Urothelium cell line (cell line): Measurements from ENCODE around the gene SHLD3.
"Not testable (repeated sequence)": the region's sequence is repeated elsewhere in the genome, so short reads cannot be mapped to it uniquely, and the experiment has no call there.

Experiments
- DNase-seq: peaks from one replicate; pipeline ENCODE4 v3.0.0; 2011; ENCODE audit warnings: low spot score, mixed read lengths
- FAIRE-seq: peaks from 2 replicates; lab custom pipeline; 2011; peaks lifted over from hg19 to GRCh38; lab: Jason Lieb, UNC

SHLD3 gene, protein sequence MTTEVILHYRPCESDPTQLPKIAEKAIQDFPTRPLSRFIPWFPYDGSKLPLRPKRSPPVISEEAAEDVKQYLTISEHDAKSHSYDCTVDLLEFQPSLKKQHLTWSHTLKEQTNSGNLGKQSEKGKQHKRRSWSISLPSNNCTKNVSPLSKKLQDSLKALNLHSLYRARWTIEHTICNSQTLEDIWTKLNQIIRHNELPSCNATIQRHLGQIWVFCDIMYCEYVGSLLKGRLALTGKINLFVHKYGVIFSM

GRCh38 chr5:65624571-65625555 is at the start of gene SHLD3, which contains the start of gene TRAPPC13:
SHLD3 (plus strand) TSS chr5:65625027; CDS start chr5:65629588, 4,561 bp downstream.
TRAPPC13 (plus strand) TSS chr5:65625027; CDS start chr5:65625061, 34 bp downstream.
- peak; percentile 85 for DNase-seq
- FAIRE-seq: no peak

DNA sequence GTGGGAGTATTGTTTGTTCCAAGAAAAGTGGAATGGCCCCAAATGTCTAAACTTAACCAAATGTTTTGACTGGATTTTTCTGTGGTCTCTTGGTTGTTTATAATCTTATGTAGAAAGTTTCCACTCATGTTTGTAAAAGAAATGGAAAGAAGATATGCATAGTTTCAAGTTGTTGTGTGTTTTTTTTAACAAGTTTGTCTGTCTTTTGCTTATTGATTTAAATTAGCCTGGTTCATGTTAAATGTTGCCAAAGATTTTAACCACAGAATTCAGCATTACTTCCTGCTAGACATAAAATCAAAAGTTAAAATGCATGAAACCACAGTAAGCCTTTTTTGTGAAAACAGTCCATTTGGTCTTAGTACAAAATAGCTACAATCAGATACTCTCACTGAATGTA is 47.7 kb upstream of the SHLD3 start:
- DNase-seq: no peak
- FAIRE-seq: no peak

GRCh38 chr5:65588694-65589093 is 36.1 kb upstream of the SHLD3 start:
- FAIRE-seq: no peak
- no peak for DNase-seq

- not testable (repeated sequence) for FAIRE-seq
These were observed 23.1 kb upstream of the SHLD3 start for GRCh38 chr5:65601761-65602160.

GRCh38 chr5:65611524-65611923 is 13.3 kb upstream of the SHLD3 start:
- DNase-seq: no peak

More at GRCh38 chr5:65601761-65602160, 23.1 kb upstream of the SHLD3 start:
- not testable (repeated sequence) for DNase-seq

GRCh38 chr5:65612298-65612907 is 12.4 kb upstream of the SHLD3 start:
- DNase-seq (no peak), FAIRE-seq (no peak)

More at GRCh38 chr5:65611524-65611923, 13.3 kb upstream of the SHLD3 start:
- no peak for FAIRE-seq

GRCh38 chr5:65620021-65620420 is 4.8 kb upstream of the SHLD3 start:
- DNase-seq (no peak), FAIRE-seq (no peak)

DNA sequence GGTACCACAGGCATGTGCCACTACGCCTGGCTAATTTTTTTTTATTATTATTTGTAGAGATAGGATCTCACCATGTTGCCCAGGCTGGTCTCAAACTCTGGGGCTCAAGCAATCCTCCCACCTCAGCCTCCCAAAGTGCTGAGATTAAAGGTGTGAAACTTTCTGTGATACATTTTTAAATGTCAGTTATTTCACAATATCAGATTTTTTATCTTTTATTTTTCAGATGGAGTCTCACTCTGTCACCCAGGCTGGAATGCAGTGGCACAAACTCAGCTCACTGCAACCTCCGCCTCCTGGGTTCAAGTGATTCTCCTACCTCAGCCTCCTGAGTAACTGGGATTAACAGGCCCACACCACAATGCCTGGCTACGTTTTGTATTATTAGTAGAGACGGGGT is 2.9 kb upstream of the SHLD3 start:
- FAIRE-seq, DNase-seq: not testable (repeated sequence)

DNA sequence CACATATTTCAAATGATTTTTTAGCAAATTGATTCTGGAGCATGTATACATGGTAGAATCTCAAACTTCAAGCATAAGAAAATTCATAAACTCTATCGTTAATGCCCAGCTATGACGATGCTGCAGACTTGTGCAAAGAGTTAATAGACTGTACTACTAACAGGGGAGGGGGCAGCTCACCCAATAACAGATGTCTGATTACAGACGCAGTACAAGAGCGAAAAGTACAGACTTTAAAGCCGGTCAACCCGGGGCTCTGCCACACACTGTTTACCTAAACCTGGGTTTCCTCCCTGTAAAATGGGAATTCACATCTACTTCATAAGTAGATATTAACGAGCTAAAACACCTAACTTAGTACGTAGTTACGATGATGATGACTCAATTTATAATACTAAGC is 1.3 kb upstream of the SHLD3 start:
- no peak for FAIRE-seq

DNA sequence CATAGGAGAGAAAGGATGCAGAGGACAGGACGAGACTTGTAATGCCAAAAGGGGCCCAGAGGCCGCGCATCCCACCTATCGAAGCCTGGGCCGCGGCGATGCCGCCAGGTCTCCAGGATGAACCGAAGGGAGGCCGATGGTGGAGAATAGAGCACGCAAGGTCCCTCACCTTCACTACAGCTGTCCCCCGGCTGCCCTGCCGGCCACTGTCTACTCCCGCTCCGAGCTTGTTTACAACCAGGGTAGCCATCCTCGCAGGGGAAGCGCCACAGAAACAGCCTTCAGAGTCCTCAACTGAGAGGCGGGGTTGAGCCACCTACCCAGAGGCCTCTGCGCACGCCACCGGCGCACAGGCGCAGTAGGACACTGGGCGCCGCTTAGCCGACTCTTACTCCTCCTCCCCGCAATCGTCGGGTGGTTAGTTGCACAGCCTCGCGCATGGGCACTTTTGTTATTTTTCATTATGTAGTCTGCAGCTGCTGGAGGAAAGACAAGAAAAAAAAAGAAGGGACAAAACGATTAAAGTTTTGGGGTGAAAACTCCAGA is 729 bp upstream of the SHLD3 start, which contains the start of gene TRIM23:
TRIM23 (minus strand) TSS at position 309 of the 546 bp plus-strand sequence; CDS start at position 250, 59 bp downstream.
- FAIRE-seq: no peak
- peak; percentile 94 for DNase-seq

More for the DNA sequence above, 1.3 kb upstream of the SHLD3 start:
- DNase-seq: no peak

DNA sequence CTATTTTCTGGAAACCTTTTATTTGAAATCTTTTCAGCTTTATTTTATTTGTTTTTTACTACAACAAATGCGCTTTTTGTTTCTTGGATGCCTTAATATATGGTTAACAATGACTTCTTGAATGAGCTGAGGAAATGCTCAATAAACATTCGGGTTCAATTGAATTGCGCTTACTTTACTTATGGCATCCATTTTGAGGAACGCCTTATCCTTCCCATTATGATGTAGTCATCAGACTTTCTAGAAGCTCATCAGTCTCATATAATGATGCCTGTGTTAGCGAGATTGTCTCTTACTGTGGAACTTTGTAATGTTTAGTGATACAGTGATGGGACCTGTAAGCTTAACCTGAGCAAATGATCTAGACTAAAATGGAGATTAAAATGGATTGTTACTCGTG is 916 bp downstream of the SHLD3 start:
- FAIRE-seq (no peak), DNase-seq (no peak)

DNA sequence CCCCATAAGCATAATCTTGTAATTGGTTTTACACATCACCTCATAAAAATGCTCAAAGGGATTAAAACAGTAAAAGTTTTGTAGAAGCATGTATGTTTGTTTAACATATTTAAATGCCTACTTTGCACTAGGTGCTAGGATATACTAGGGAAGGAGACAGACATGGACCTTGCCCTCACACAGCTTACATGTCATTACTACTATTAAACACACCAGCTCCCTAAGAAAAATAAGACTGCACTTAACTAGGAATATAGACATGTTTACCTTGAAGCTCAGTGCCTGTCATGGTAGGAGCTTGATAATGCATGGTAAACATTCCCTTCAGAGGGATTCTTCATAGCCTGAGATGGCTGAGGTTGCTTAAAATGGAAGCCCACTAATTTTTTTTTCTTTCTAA is 6.2 kb downstream of the SHLD3 start:
- FAIRE-seq: no peak

GRCh38 chr5:65640240-65640639 is 15.4 kb downstream of the SHLD3 start:
- FAIRE-seq: no peak
- DNase-seq: no peak

More for the DNA sequence above, 6.2 kb downstream of the SHLD3 start:
- no peak for DNase-seq

- FAIRE-seq: no peak
- no peak for DNase-seq
These were observed 22.1 kb downstream of the SHLD3 start for GRCh38 chr5:65646938-65647337.

DNA sequence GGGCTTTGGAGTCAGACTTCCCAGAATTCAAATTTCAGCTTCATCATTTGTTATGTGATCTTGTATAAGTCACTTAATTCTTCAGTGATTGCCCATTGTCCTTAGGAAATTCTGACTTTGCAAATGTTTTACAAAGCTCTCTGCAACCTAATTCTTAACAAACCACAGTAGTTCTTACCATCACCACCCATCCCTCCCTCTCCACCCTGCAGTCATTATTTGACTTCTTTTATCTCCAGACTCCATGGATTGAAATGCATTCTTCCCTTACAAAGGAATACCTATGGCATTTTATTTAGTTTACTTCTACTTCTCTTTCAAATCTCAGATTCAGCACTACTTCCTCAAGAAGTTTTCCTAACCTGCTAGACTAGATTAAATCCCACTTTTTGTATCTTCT is 23.1 kb downstream of the SHLD3 start:
- FAIRE-seq: no peak

GRCh38 chr5:65651144-65651543 is 26.3 kb downstream of the SHLD3 start:
- DNase-seq: no peak
- FAIRE-seq: no peak

More for the DNA sequence above, 23.1 kb downstream of the SHLD3 start:
- DNase-seq: no peak

- FAIRE-seq (no peak), DNase-seq (no peak)
These were observed 29.9 kb downstream of the SHLD3 start for GRCh38 chr5:65654713-65655112.

DNA sequence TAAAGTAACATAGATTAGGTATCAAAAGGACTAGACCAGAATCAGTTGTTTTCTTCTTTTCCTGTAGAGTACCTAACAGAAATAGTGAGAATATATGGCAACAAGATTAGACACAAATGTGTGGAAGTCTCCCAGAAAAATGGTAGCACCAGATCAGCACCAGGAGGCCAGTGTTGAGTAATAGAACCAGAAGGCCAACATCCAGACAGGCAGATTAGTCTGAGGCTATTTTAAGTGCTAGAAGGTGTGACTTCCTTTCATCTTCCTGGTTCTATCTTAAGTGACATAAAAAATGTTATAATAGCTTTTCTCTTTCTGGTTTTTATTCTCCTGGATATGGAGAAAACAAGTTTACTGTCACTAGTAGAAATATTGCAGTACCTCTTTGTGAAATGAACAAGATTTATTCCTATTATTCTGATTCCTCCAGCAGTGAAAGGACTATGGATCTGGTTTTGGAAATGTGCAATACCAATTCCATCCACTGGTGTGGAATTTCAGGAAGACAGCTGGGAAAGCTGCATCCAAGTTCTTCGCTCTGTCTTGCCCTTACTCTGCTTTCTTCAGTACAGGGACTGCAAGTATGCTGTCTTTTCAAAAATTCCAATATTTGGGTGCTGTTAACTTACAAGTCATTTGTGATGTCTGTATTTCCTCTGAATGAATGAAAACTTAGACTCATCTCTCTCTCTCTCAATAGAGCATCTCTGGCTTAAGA is 39.1 kb downstream of the SHLD3 start:
- DNase-seq (peak; percentile 39), FAIRE-seq (no peak)

- DNase-seq (no peak), FAIRE-seq (no peak)
These were observed 43.9 kb downstream of the SHLD3 start for GRCh38 chr5:65668696-65669095.

- DNase-seq (no peak), FAIRE-seq (no peak)
These were observed 48.0 kb downstream of the SHLD3 start for GRCh38 chr5:65672796-65673195.
